Liver (tissue), 9 donors: ENCODE measurements around the gene TMEM139. TPM values are rescaled to one million over a fixed set of nuclear protein-coding genes. Genes with fewer than 3 reads are reported as not detected.
A peak's percentile ranks its signal among the peaks of the same experiment; 100 is the strongest.

Experiments
- DNase-seq: peaks from one replicate; pipeline ENCODE4 v3.0.0-alpha.2; 2017; ENCODE audit warnings: low spot score
- H3K27ac ChIP-seq, 2 donors: one replicate each; pipeline ENCODE4 v1.7.0; 2013; ENCODE audit warnings: inconsistent platforms in 2 of 2, low read length in 2 of 2, control low read depth in 1 of 2, low read depth in 1 of 2, mild to moderate bottlenecking in 1 of 2
- H3K27me3 ChIP-seq, 4 donors: one replicate each; pipeline versions ENCODE4 v1.6.1 to v1.7.0; 2013; ENCODE audit warnings: low read length in 3 of 4, inconsistent platforms in 1 of 4, mild to moderate bottlenecking in 1 of 4, moderate library complexity in 1 of 4; ENCODE audit not compliant: control insufficient read depth in 4 of 4, insufficient read depth in 4 of 4
- H3K36me3 ChIP-seq, 4 donors: one replicate each; pipeline versions ENCODE4 v1.6.1 to v1.7.0; 2013; ENCODE audit warnings: low read length in 3 of 4, mild to moderate bottlenecking in 3 of 4, low read depth in 1 of 4, moderate library complexity in 1 of 4; ENCODE audit not compliant: control insufficient read depth in 4 of 4, insufficient read depth in 3 of 4
- H3K4me1 ChIP-seq, 4 donors: one replicate each; pipeline versions ENCODE4 v1.6.1 to v1.7.0; 2013; ENCODE audit warnings: low read length in 3 of 4, mild to moderate bottlenecking in 3 of 4, moderate library complexity in 1 of 4; ENCODE audit not compliant: control insufficient read depth in 4 of 4, insufficient read depth in 4 of 4
- H3K4me3 ChIP-seq, 3 donors: one replicate each; pipeline versions ENCODE4 v1.6.1 to v1.7.0; 2013; ENCODE audit warnings: low read length in 3 of 3, control low read depth in 1 of 3, low read depth in 1 of 3, mild to moderate bottlenecking in 1 of 3
- H3K9ac ChIP-seq, 2 donors: one replicate each; pipeline ENCODE4 v1.7.0; 2013; ENCODE audit warnings: low read length in 2 of 2, mild to moderate bottlenecking in 2 of 2, moderate library complexity in 2 of 2, control low read depth in 1 of 2, low read depth in 1 of 2
- H3K9me3 ChIP-seq, 4 donors: one replicate each; pipeline versions ENCODE4 v1.6.1 to v1.7.0; 2013; ENCODE audit warnings: low read length in 3 of 4; ENCODE audit not compliant: control insufficient read depth in 4 of 4
- EGR1 ChIP-seq, 2 donors: IDR thresholded peaks; 2 replicates each; pipeline ENCODE4 v1.6.1; 2016 to 2018; ENCODE audit warnings: antibody characterized with exemption in 2 of 2, low read depth in 2 of 2
- FOXA1 ChIP-seq: IDR thresholded peaks from 2 replicates; pipeline ENCODE4 v1.6.1; 2016; ENCODE audit warnings: antibody characterized with exemption
- FOXA2 ChIP-seq: IDR thresholded peaks from 2 replicates; pipeline ENCODE4 v1.6.1; 2016; ENCODE audit warnings: antibody characterized with exemption
- GABPA ChIP-seq, 2 donors: IDR thresholded peaks in 1 of 2; conservative IDR thresholded peaks in 1 of 2; 2 replicates each; pipeline ENCODE4 v1.6.1; 2016; ENCODE audit warnings: antibody characterized with exemption in 2 of 2, mild to moderate bottlenecking in 1 of 2, moderate library complexity in 1 of 2
- HNF4A ChIP-seq, 2 donors: conservative IDR thresholded peaks; 2 replicates each; pipeline ENCODE4 v1.6.1; 2016; ENCODE audit warnings: antibody characterized with exemption in 2 of 2, mild to moderate bottlenecking in 2 of 2
- HNF4G ChIP-seq: IDR thresholded peaks from 2 replicates; pipeline ENCODE4 v1.6.1; 2016; ENCODE audit warnings: antibody characterized with exemption
- JUND ChIP-seq, 2 donors: IDR thresholded peaks; 2 replicates each; pipeline ENCODE4 v1.6.1; 2016; ENCODE audit warnings: antibody characterized with exemption in 2 of 2
- NR2F2 ChIP-seq: IDR thresholded peaks from 2 replicates; pipeline ENCODE4 v1.6.1; 2016; ENCODE audit warnings: antibody characterized with exemption
- RAD21 ChIP-seq, 2 donors: IDR thresholded peaks; 2 replicates each; pipeline ENCODE4 v1.6.1; 2016; ENCODE audit warnings: antibody characterized with exemption in 2 of 2, mild to moderate bottlenecking in 2 of 2
- RXRA ChIP-seq, 2 donors: IDR thresholded peaks; 2 replicates each; pipeline ENCODE4 v1.6.1; 2017 to 2018; ENCODE audit warnings: antibody characterized with exemption in 2 of 2, mild to moderate bottlenecking in 1 of 2
- SP1 ChIP-seq: IDR thresholded peaks from 2 replicates; pipeline ENCODE4 v1.6.1; 2018; ENCODE audit warnings: antibody characterized with exemption, mild to moderate bottlenecking
- TAF1 ChIP-seq: conservative IDR thresholded peaks from 2 replicates; pipeline ENCODE4 v1.6.1; 2016; ENCODE audit warnings: antibody characterized with exemption, mild to moderate bottlenecking
- YY1 ChIP-seq: IDR thresholded peaks from 2 replicates; pipeline ENCODE4 v1.6.1; 2016; ENCODE audit warnings: antibody characterized with exemption, mild to moderate bottlenecking
- WGBS: extraction: QIAGEN DNeasy Blood & Tissue Kit; methylation state at CpG from one replicate; pipeline ENCODE4 v1.1.7; 2013; 5-methylcytosine and 5-hydroxymethylcytosine counted together
- polyA plus RNA-seq, 2 donors: library from polyadenylated mRNA; stranded (reverse) in 1 of 2; unstranded in 1 of 2; fragments of 200-250 nt in 1 of 2; fragments of >200 nt in 1 of 2; fragmentation: Nextera tagmentation in 1 of 2; extraction: Ambion mirVana in 1 of 2; gene quantifications; one replicate each; pipeline versions ENCODE4 v1.2.1 to v1.2.3, GENCODE V29; 2013 to 2015
- total RNA-seq, 2 donors: library from RNA; depleted of rRNA; stranded (reverse); fragments of >200 nt; gene quantifications; one replicate each; pipeline ENCODE4 v1.2.3, GENCODE V29; 2014
- TF ChIP-seq, protein P1 (sequence below): IDR thresholded peaks from 2 replicates; pipeline ENCODE4 v1.6.1; 2016; ENCODE audit warnings: antibody characterized with exemption
- TF ChIP-seq, protein P2 (sequence below): fragments of 150-350 bp; IDR thresholded peaks from 2 replicates; pipeline ENCODE4 v1.5.1; 2017; ENCODE audit warnings: improper control_type of control experiment, low read depth, low read length; ENCODE audit not compliant: missing input control
- TF ChIP-seq, protein P3 (sequence below): IDR thresholded peaks from 2 replicates; pipeline ENCODE4 v1.6.1; 2016; ENCODE audit warnings: antibody characterized with exemption
- TF ChIP-seq, protein P4 (sequence below): IDR thresholded peaks from 2 replicates; pipeline ENCODE4 v1.6.1; 2016; ENCODE audit warnings: antibody characterized with exemption
- TF ChIP-seq, protein P5 (sequence below): IDR thresholded peaks from 2 replicates; pipeline ENCODE4 v1.6.1; 2016; ENCODE audit warnings: antibody characterized with exemption, mild to moderate bottlenecking
- donor health status: healthy.
- donor health status: healthy.
- donor health status: healthy.
- donor health status: healthy.
- donor health status: healthy.

TMEM139 gene
- total and polyA plus RNA-seq, 4 donors, result 3.0 to 8.6 (median 5.5) TPM

DNA sequence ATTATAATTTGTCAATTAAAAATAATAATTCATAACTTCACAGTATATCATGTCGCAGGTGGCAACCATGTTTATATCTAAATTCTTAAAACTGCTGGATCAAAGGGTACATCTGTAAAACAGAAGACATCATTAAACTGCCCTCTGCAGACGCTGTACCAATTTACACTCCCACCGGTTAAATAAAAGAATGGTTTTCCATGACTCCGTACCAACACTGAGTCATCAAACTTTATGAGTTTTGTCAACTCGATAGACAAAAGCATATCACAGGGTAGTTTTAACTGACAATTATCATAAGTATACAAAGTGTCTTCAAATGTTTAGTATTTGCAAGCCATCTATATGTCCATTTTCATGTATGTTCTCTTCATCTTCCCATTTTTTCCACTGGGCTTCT lies 27.3 kb upstream of the TMEM139 start:
- H3K27me3 ChIP-seq, result no peaks in the 10 kb centered on the region
- H3K9ac ChIP-seq, result no peak overlapping the region
- no peak for DNase-seq
- no peak overlapping the region for H3K27ac ChIP-seq
- TF ChIP-seq RAD21 (IDR thresholded peaks at IDR 0.05) (no peak), JUND (IDR thresholded peaks at IDR 0.05) (no peak), GABPA (IDR thresholded peaks at IDR 0.05 in 1 of 2, conservative IDR thresholded peaks at IDR 0.05 in 1 of 2) (no peak), SP1 (no peak), HNF4A (conservative IDR thresholded peaks at IDR 0.05) (no peak), YY1 (no peak), TAF1 (no peak)
- TF ChIP-seq, protein P1, sequence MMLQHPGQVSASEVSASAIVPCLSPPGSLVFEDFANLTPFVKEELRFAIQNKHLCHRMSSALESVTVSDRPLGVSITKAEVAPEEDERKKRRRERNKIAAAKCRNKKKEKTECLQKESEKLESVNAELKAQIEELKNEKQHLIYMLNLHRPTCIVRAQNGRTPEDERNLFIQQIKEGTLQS, result no peak
- TF ChIP-seq, protein P2, sequence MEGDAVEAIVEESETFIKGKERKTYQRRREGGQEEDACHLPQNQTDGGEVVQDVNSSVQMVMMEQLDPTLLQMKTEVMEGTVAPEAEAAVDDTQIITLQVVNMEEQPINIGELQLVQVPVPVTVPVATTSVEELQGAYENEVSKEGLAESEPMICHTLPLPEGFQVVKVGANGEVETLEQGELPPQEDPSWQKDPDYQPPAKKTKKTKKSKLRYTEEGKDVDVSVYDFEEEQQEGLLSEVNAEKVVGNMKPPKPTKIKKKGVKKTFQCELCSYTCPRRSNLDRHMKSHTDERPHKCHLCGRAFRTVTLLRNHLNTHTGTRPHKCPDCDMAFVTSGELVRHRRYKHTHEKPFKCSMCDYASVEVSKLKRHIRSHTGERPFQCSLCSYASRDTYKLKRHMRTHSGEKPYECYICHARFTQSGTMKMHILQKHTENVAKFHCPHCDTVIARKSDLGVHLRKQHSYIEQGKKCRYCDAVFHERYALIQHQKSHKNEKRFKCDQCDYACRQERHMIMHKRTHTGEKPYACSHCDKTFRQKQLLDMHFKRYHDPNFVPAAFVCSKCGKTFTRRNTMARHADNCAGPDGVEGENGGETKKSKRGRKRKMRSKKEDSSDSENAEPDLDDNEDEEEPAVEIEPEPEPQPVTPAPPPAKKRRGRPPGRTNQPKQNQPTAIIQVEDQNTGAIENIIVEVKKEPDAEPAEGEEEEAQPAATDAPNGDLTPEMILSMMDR, result no peak
- TF ChIP-seq, protein P3, sequence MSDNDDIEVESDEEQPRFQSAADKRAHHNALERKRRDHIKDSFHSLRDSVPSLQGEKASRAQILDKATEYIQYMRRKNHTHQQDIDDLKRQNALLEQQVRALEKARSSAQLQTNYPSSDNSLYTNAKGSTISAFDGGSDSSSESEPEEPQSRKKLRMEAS, result no peak
- TF ChIP-seq, protein P4, sequence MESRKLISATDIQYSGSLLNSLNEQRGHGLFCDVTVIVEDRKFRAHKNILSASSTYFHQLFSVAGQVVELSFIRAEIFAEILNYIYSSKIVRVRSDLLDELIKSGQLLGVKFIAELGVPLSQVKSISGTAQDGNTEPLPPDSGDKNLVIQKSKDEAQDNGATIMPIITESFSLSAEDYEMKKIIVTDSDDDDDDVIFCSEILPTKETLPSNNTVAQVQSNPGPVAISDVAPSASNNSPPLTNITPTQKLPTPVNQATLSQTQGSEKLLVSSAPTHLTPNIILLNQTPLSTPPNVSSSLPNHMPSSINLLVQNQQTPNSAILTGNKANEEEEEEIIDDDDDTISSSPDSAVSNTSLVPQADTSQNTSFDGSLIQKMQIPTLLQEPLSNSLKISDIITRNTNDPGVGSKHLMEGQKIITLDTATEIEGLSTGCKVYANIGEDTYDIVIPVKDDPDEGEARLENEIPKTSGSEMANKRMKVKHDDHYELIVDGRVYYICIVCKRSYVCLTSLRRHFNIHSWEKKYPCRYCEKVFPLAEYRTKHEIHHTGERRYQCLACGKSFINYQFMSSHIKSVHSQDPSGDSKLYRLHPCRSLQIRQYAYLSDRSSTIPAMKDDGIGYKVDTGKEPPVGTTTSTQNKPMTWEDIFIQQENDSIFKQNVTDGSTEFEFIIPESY, result no peak
- no peaks in the 10 kb centered on the region for H3K9me3 ChIP-seq
- WGBS, result 92% methylated on average over 5 of the region's 5 CpGs
- peaks cover 0 to 6% (median 5%) of the 10 kb centered on the region in 4 donors for H3K4me1 ChIP-seq
- no peaks in the 10 kb centered on the region for H3K36me3 ChIP-seq
- no peak overlapping the region for H3K4me3 ChIP-seq

DNA sequence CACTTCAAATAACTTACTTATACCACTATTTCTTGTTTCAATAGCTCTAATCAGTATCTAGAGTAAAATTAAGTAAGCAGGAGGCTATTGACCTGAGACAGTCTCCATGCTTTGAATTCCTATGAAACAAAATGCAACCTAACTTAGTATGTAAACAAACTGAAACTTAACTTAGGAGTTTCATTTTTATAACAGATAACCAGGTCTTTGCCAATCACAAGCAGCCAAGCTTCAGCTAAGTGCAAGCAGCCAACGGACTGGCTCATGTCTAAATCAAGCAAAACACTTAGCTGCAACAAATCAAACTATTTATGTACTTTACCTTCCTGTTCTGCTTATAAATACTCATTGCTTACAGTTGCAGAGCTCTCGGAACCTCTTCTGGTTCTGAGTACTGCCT lies 25.9 kb upstream of the TMEM139 start:
- 6% methylated on average over 2 of the region's 2 CpGs for WGBS
- H3K27ac ChIP-seq, result peak overlapping the region; percentile 10 to 28
- peak; percentile 81 for TF ChIP-seq SP1
- TF ChIP-seq, protein P2, result no peak
- peak; percentile 23 to 27 for TF ChIP-seq JUND (IDR thresholded peaks at IDR 0.05)
- TF ChIP-seq, protein P4, result peak; percentile 18
- no peak for TF ChIP-seq FOXA1
- TF ChIP-seq RAD21 (IDR thresholded peaks at IDR 0.05), result peak in 1 of 2 donors; percentile 24
- no peak for TF ChIP-seq YY1
- TF ChIP-seq, protein P3, result no peak
- peak; percentile 33 for TF ChIP-seq FOXA2
- no peak for TF ChIP-seq EGR1 (IDR thresholded peaks at IDR 0.05; ENCODE audit: low read depth in 2 of 2)
- TF ChIP-seq HNF4A (conservative IDR thresholded peaks at IDR 0.05), result peak; percentile 62 to 72
- no peak for TF ChIP-seq NR2F2
- peak; percentile 56 for TF ChIP-seq TAF1
- peak; percentile 65 to 84 for TF ChIP-seq RXRA (IDR thresholded peaks at IDR 0.05)
- TF ChIP-seq, protein P1, result no peak
- TF ChIP-seq HNF4G, result no peak
- TF ChIP-seq, protein P5, sequence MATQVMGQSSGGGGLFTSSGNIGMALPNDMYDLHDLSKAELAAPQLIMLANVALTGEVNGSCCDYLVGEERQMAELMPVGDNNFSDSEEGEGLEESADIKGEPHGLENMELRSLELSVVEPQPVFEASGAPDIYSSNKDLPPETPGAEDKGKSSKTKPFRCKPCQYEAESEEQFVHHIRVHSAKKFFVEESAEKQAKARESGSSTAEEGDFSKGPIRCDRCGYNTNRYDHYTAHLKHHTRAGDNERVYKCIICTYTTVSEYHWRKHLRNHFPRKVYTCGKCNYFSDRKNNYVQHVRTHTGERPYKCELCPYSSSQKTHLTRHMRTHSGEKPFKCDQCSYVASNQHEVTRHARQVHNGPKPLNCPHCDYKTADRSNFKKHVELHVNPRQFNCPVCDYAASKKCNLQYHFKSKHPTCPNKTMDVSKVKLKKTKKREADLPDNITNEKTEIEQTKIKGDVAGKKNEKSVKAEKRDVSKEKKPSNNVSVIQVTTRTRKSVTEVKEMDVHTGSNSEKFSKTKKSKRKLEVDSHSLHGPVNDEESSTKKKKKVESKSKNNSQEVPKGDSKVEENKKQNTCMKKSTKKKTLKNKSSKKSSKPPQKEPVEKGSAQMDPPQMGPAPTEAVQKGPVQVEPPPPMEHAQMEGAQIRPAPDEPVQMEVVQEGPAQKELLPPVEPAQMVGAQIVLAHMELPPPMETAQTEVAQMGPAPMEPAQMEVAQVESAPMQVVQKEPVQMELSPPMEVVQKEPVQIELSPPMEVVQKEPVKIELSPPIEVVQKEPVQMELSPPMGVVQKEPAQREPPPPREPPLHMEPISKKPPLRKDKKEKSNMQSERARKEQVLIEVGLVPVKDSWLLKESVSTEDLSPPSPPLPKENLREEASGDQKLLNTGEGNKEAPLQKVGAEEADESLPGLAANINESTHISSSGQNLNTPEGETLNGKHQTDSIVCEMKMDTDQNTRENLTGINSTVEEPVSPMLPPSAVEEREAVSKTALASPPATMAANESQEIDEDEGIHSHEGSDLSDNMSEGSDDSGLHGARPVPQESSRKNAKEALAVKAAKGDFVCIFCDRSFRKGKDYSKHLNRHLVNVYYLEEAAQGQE, result peak; percentile 22
- no peak for TF ChIP-seq GABPA (IDR thresholded peaks at IDR 0.05 in 1 of 2, conservative IDR thresholded peaks at IDR 0.05 in 1 of 2)
- H3K4me3 ChIP-seq, result peak overlapping the region in 2 of 3 donors; percentile 9 to 31
- H3K9ac ChIP-seq, result peak overlapping the region in 1 of 2 donors; percentile 18
- H3K27me3 ChIP-seq, result no peaks in the 10 kb centered on the region
- H3K36me3 ChIP-seq, result no peaks in the 10 kb centered on the region
- H3K4me1 ChIP-seq, result peaks cover 0 to 6% (median 5%) of the 10 kb centered on the region in 4 donors
- no peaks in the 10 kb centered on the region for H3K9me3 ChIP-seq
- no peak for DNase-seq
